Thymus (tissue), 11 donors: ENCODE measurements around the gene ATG4B. TPM values are rescaled to one million over a fixed set of nuclear protein-coding genes. Genes with fewer than 3 reads are reported as not detected.
"Not testable (repeated sequence)": the region's sequence is repeated elsewhere in the genome, so short reads cannot be mapped to it uniquely, and the experiment has no call there.

Experiments
- DNase-seq, 9 donors: peaks; one replicate each; pipeline ENCODE4 v3.0.0-alpha.2; 2013; ENCODE audit warnings: low spot score in 9 of 9, low read depth in 6 of 9, missing footprints in 1 of 9
- H3K27ac ChIP-seq, 2 donors: one replicate each; pipeline ENCODE4 v1.5.1; 2013; ENCODE audit warnings: control low read depth in 1 of 2, low read depth in 1 of 2, low read length in 1 of 2, mild to moderate bottlenecking in 1 of 2, moderate library complexity in 1 of 2
- H3K27me3 ChIP-seq, 2 donors: one replicate each; pipeline ENCODE4 v1.5.1; 2013; ENCODE audit warnings: low read length in 1 of 2; ENCODE audit not compliant: control insufficient read depth in 2 of 2, insufficient read depth in 1 of 2
- H3K36me3 ChIP-seq, 2 donors: one replicate each; pipeline ENCODE4 v1.5.1; 2013; ENCODE audit warnings: low read length in 1 of 2, mild to moderate bottlenecking in 1 of 2, moderate library complexity in 1 of 2; ENCODE audit not compliant: control insufficient read depth in 2 of 2, insufficient read depth in 2 of 2
- H3K4me1 ChIP-seq, 2 donors: one replicate each; pipeline ENCODE4 v1.5.1; 2013; ENCODE audit warnings: low read length in 2 of 2; ENCODE audit not compliant: control insufficient read depth in 2 of 2, insufficient read depth in 2 of 2
- H3K4me3 ChIP-seq, 2 donors: one replicate each; pipeline ENCODE4 v1.5.1; 2013; ENCODE audit warnings: low read length in 2 of 2, control low read depth in 1 of 2, mild to moderate bottlenecking in 1 of 2
- H3K9me3 ChIP-seq, 2 donors: one replicate each; pipeline ENCODE4 v1.5.1; 2013; ENCODE audit warnings: low read length in 1 of 2, mild to moderate bottlenecking in 1 of 2; ENCODE audit not compliant: control insufficient read depth in 2 of 2, insufficient read depth in 1 of 2
- WGBS: extraction: QIAGEN DNeasy Blood & Tissue Kit; methylation state at CpG from one replicate; pipeline ENCODE4 v1.1.7; 2013; 5-methylcytosine and 5-hydroxymethylcytosine counted together
- polyA plus RNA-seq: library from polyadenylated mRNA; stranded (reverse); fragments of 200-250 nt; gene quantifications from one replicate; pipeline ENCODE4 v1.2.3, GENCODE V29; 2013
- total RNA-seq: library from RNA; stranded (reverse); fragments of 120-200 nt; gene quantifications from one replicate; pipeline ENCODE4 v1.2.4, GENCODE V29; 2013
- donor health status: healthy.

ATG4B gene
- total and polyA plus RNA-seq, 2 donors, result 30.9 to 68.0 TPM

DNA sequence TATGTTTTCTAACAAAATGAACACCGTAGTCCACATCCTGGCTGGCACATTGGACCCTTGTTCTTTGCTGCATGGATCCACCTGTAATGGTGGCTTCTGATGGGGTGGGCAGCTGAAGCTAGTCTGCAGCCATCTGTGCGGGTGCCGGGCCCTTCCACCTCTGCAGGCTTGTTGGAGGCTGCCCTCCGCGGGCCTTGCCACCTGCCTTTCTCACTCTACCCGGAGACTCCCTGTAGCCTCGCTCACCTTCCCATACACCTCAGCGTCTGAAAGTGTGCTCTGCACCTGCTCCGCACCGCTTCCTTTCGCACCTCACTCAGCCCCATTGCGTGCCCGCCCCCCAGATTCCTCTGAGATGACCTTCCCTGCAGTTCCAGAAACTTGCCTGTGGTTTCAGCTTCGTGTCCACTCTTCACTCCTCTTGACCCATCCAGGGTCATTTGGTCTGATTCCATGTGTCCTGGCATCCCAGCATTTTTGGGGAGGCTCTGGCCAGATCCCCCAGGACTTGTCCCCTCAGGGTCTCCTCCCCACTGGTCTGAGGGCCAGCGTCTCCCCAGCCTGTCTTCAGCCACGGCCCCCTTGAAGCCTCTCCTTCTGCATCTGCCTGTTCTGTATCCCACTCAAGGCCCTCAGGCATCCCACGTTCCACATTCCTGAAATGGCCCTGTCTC lies 18.2 kb downstream of the ATG4B start:
- DNase-seq, result no peak
- Histone ChIP-seq H3K9me3 (no peaks in the 10 kb centered on the region), H3K4me3 (no peak overlapping the region), H3K27ac (no peak overlapping the region), H3K4me1 (no peaks in the 10 kb centered on the region), H3K27me3 (no peaks in the 10 kb centered on the region), H3K36me3 (peaks cover 63 to 75% of the 10 kb centered on the region in 2 donors)
- WGBS, result 98% methylated on average over 17 of the region's 17 CpGs

DNA sequence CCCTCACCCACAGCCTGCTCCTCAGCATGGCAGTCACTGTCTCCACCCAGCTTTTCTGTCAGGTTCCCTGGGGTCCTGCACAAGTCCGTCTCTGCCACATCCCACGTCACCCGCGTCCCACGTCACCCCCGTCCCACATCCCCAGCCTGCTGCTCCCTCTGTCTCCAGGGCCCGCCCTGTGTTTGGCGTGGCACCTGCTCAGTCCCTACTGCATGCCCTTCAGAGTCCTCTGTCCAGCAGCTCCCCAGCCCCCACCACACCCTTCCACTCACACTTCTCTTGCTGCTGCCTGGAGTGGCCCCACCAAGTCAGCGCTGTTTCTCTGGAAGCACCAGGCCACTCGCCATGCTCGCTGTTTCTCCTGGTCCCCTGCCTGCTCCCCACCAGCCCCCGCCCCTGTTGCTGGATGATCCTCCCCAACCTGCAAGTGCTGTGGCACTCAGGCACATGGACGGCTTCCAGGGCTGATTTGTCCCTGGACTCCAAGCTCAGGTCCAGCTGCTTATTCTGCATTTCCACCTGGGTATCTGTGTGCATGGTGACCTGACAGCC lies 18.8 kb downstream of the ATG4B start:
- 98% methylated on average over 13 of the region's 13 CpGs for WGBS
- H3K27me3 ChIP-seq, result no peaks in the 10 kb centered on the region
- no peak for DNase-seq

DNA sequence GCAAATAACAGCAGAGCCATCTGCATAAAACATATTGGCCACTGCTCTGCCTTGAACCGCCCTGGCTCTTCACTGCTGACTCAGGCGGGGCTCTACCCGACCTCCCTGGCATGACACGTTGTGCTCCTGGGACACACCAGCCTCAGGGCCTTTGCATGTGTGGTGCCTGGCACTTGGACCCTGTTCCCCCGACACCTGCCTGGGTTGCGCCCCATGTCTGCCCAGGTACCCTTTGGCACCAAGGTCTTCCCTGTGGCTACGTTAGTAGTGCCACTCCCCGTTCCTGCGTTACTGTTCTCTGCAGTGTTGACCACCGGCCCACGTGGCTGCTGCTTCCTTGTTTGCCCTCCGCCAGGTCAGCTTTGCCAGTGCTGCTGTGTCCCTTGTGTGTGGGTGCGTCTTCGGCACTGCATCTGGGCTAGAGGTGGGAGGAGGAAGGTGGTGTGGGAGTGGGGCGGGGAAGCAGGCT lies 20.3 kb downstream of the ATG4B start:
- Histone ChIP-seq H3K4me1 (no peaks in the 10 kb centered on the region), H3K27ac (no peak overlapping the region), H3K27me3 (no peaks in the 10 kb centered on the region), H3K4me3 (no peak overlapping the region), H3K36me3 (peaks cover 65 to 70% of the 10 kb centered on the region in 2 donors), H3K9me3 (no peaks in the 10 kb centered on the region)
- WGBS, result 98% methylated on average over 15 of the region's 15 CpGs
- no peak for DNase-seq

More for the DNA sequence above, 18.8 kb downstream of the ATG4B start:
- H3K9me3 ChIP-seq, result no peaks in the 10 kb centered on the region
- no peak overlapping the region for H3K27ac ChIP-seq
- H3K4me1 ChIP-seq, result no peaks in the 10 kb centered on the region
- H3K4me3 ChIP-seq, result no peak overlapping the region
- H3K36me3 ChIP-seq, result peaks cover 67 to 75% of the 10 kb centered on the region in 2 donors

DNA sequence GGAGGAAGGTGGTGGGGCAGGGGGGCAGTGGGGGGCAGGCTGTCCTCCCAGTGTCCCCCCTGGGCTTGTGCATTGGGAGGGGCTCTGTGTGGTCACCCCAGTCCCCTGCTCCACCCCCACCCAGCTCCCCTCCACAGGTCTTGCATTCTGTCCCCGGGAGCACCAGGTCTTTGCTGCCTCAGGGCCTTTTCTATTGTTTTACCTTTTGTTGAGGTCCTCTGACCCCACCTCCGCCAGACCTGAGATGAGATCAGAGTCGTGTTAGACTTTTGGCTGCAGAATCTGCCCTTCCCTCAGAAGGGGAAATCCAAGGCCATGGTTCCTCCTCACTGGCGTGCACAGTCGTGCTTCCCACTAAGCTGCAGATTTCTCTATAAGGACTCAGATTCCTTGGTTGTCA lies 20.8 kb downstream of the ATG4B start:
- peak overlapping the region in 1 of 2 donors; percentile 65 for H3K27ac ChIP-seq
- H3K27me3 ChIP-seq, result no peaks in the 10 kb centered on the region
- H3K4me1 ChIP-seq, result no peaks in the 10 kb centered on the region
- H3K36me3 ChIP-seq, result peaks cover 60 to 65% of the 10 kb centered on the region in 2 donors
- H3K4me3 ChIP-seq, result no peak overlapping the region
- WGBS, result 95% methylated on average over 5 of the region's 5 CpGs
- peak in 1 of 9 donors; percentile 19 for DNase-seq
- no peaks in the 10 kb centered on the region for H3K9me3 ChIP-seq

DNA sequence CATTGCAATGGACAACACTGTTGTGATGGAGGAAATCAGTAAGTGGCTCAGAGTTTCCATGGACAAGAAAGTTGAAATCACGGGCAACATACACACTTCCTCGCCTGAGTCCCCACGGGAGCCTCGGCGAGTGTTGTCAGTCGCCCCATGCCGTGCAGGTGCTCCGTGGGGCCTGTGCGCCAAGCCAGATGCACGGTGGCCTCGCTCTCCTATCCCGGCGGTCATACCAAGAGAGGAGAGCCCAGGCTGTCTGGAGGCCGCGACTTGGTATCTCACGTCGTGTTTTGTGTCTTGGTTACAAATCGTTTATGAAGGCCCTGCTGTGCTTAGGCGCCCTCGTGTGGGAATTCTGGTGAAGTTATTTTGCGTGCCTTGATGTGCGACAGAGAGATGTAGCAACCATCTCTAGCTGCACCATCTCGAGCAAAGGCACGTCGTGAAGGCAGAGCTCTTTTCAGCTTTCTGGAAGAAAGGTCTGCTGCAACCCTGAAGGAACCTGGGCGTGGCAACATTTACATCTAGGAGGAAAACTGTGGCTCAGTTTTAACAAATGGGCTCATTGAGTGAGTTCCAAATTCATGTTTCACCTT lies 21.8 kb downstream of the ATG4B start:
- peaks cover 57 to 61% of the 10 kb centered on the region in 2 donors for H3K36me3 ChIP-seq
- peak in 5 of 9 donors; percentile 32 to 72 (median 41) for DNase-seq
- no peaks in the 10 kb centered on the region for H3K9me3 ChIP-seq
- no peak overlapping the region for H3K4me3 ChIP-seq
- H3K27me3 ChIP-seq, result no peaks in the 10 kb centered on the region
- H3K4me1 ChIP-seq, result no peaks in the 10 kb centered on the region
- H3K27ac ChIP-seq, result peak overlapping the region in 1 of 2 donors; percentile 65
- WGBS, result 84% methylated on average over 26 of the region's 26 CpGs

DNA sequence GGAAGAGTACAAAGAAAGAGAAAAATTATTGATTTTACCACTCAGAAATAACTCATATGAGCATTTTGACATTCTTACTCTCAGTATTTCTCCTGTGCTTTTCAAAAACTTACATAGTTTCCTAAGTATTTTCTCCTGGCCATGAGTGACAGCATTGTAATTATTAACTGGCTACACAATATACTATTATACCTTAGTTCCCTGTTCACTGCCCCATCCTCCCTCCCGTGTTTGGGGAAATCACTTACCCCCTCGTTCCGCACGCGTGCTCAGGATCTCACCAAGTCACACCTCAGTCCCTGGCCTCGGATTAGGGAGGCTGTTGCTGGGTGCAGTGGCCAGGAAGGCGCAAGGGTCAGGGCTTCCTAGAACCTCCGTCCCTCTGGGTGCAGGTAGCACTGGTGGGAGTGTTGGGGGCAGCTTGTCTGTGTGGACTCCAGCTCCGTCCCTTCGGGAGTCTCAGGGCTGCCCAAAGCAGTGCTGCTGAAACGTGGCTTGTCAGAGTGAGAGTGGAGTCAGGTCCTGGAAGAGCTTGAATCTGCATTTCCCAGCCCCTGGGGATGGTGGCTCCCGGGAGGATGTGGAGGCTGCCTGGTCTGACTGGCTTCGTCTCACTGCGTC lies 23.2 kb downstream of the ATG4B start:
- no peaks in the 10 kb centered on the region for H3K27me3 ChIP-seq
- H3K4me1 ChIP-seq, result no peaks in the 10 kb centered on the region
- DNase-seq, result no peak
- H3K9me3 ChIP-seq, result no peaks in the 10 kb centered on the region
- no peak overlapping the region for H3K27ac ChIP-seq
- H3K4me3 ChIP-seq, result no peak overlapping the region
- peaks cover 42 to 47% of the 10 kb centered on the region in 2 donors for H3K36me3 ChIP-seq
- 99% methylated on average over 14 of the region's 14 CpGs for WGBS

DNA sequence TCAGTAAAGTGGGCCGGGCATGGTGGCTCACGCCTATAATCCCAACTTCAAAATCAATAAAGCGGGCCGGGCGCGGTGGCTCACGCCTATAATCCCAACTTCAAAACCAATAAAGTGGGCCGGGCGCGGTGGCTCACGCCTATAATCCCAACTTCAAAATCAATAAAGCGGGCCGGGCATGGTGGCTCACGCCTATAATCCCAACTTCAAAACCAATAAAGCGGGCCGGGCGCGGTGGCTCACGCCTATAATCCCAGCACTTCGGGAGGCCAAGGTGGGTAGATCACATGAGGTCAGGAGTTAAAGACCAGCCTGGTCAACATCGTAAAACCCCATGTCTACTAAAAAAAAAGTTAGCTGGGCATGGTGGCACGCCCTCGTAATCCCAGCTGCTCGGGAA lies 25.2 kb downstream of the ATG4B start:
- H3K27me3 ChIP-seq, H3K9me3 ChIP-seq, H3K4me3 ChIP-seq, H3K27ac ChIP-seq, DNase-seq, H3K4me1 ChIP-seq: not testable (repeated sequence)
- 96% methylated on average over 24 of the region's 24 CpGs for WGBS
- peaks cover 42 to 46% of the 10 kb centered on the region in 2 donors for H3K36me3 ChIP-seq

DNA sequence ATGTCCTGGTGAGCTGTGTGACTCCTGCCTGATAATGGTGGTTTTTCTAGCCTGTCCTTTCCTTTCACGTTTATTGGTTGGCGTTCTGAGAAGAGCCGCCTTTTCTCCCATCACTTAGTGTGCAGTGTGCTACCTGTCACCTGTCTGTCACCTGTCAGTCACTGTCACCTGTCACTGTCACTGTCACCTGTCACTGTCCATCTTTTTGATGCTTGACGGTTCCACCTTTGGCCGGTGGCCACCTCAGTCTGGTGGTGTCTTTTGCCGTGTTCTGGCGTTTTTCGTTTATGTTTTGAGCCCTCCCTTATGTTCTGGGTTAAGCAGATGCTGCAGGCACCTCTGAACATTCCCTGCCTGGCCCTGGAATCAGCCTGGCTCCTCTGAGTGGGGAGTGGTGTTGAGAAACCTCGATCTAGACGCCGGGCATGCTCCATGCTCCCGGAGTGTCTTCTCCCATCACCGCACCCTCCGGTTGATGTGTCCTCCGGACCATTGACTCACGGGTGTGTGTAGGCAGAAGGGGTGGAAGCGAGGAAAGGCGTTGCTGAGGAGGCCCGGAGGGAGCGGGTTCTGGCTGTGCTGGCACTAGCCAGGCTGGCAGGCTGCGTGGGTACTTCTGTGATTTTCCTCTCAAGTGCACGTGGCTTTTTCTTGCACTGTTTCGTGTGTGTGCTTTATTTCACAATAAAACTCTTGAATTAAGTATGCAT lies 28.4 kb downstream of the ATG4B start:
- peaks cover 50 to 51% of the 10 kb centered on the region in 2 donors for H3K36me3 ChIP-seq
- DNase-seq, result no peak
- 96% methylated on average over 23 of the region's 23 CpGs for WGBS

More for the DNA sequence above, 28.4 kb downstream of the ATG4B start:
- H3K4me1 ChIP-seq, result no peaks in the 10 kb centered on the region
- no peaks in the 10 kb centered on the region for H3K9me3 ChIP-seq
- H3K4me3 ChIP-seq, result no peak overlapping the region
- H3K27me3 ChIP-seq, result no peaks in the 10 kb centered on the region
- no peak overlapping the region for H3K27ac ChIP-seq
